GM18861 (cell line): ENCODE results near the gene CHEK1.
"Not testable (repeated sequence)": the region's sequence is repeated elsewhere in the genome, so short reads cannot be mapped to it uniquely, and the experiment has no call there.

ENCODE experiments used
- ATAC-seq: cut with Tn5 transposase; IDR thresholded peaks from one replicate; pipeline ENCODE4 v1.9.1; 2021; ENCODE audit not compliant: unreplicated experiment

Gene CHEK1

GRCh38 chr11:125690006-125690405 lies 65.0 kb downstream of the CHEK1 start:
- no peak for ATAC-seq

GRCh38 chr11:125692887-125693286 lies 67.9 kb downstream of the CHEK1 start:
- ATAC-seq: no peak

DNA sequence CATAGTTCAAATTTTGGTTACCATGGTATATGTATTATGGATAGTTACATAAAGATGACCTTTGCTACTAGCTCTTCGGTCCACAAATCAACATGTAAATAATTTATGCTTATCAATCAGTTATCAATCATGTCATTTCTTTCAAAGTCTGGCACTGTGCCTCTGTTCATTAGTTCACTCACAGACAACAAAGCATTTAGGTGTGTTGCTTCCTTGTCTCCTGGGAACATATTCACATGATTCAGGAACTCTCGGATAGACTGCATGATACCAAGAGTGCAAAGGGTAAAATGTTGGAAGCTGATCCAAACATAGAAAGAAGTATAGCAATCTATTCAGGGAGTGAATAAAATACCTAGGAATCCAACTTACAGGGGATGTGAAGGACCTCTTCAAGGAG lies 70.0 kb downstream of the CHEK1 start:
- no peak for ATAC-seq

DNA sequence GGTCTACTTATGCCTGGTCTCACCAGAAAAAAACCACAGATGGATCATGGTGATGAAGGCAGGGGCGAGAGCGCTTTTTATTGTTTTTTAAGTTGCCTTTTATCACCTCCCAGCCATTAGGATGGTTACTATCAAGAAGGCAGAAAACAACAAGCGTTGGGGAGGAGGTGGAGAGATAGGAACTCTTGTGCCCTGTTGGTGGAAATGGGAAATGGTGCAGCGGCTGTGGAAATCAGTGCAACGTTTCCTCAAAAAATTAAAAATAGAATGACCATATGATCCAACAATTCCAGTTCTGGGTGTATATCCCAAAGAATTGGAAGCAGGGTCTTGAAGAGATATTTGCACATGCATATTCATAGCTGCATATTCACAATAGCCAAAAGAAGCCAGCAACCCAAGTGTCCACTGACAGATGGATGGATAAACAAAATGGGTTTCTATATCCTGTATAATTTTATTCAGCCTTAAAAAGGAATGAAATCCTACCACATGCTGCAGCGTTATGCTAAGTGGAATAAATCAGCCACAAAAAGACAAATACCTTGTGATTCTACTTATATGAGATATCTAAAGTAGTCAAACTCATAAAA lies 76.2 kb downstream of the CHEK1 start:
- no peak for ATAC-seq

DNA sequence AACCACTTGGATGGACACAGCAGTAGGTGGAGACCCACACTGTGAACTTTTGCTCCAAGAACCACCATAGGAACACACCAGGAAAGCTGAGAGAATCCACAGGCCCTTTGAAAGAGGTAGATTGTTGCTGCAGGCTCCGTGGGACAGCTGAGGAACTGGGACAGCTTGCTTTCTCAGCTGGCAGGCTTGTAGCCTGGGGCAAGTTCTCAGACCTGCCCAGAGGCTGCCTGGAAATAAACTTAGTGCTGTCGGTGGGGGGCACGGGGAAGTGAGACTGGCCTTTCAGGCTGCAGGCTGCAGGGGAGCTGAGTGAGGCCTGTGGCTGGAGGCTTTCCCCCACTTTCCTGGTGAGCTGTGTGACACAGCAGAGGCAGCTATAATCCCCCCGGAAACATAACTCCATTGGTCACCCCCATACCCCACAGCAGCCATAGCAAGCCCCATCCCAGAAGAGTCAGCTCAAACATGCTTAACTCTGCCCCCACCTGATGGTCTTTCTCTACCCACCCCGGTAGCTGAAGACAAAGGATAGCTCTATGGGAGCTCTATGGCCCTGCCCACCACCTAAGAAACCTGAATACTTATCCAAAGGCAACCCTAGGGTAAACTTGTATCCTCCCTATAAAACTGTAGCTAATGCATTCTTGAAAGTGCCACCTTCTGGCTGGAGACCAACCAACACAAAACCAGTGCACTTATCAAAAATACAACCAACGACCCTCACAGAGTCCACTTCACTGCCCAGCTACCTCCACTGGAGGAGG lies 77.1 kb downstream of the CHEK1 start:
- no peak for ATAC-seq

DNA sequence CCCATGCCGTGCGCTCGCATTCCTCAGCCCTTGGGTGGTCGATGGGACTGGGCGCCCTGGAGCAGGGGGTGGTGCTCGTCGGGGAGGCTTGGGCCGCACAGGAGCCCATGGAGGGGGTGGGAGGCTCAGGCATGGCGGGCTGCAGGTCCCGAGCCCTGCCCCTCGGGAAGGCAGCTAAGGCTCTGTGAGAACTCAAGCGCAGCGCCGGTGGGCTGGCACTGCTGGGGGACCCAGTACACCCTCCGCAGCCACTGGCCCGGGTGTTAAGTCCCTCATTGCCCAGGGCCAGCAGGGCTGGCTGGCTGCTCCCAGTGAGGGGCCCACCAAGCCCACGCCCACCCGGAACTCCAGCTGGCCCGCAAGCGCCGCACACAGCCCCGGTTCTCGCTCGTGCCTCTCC lies 79.7 kb downstream of the CHEK1 start:
- not testable (repeated sequence) for ATAC-seq

GRCh38 chr11:125720781-125721180 lies 95.8 kb downstream of the CHEK1 start:
- no peak for ATAC-seq

- ATAC-seq: no peak
These were observed 99.2 kb downstream of the CHEK1 start for GRCh38 chr11:125724125-125724524.
